GM23248 (cell line): ENCODE measurements around the gene TSPAN14.

ENCODE experiments used
- EZH2 ChIP-seq: fragments of 200-600 bp; sonication (generic); IDR thresholded peaks from 2 replicates; pipeline ENCODE4 v1.6.1; 2018; ENCODE audit warnings: antibody characterized with exemption, mild to moderate bottlenecking; ENCODE audit not compliant: insufficient read depth, poor library complexity, severe bottlenecking
- EZH2phosphoT487 ChIP-seq: fragments of 200-600 bp; sonication (generic); IDR thresholded peaks from 2 replicates; pipeline ENCODE4 v1.6.1; 2018; ENCODE audit warnings: antibody characterized with exemption, moderate library complexity, mild to moderate bottlenecking, low read depth; ENCODE audit not compliant: insufficient read depth

- TF ChIP-seq EZH2phosphoT487: no peak
- no peak for TF ChIP-seq EZH2
Observed at GRCh38 chr10:80581469-80581835, 127.3 kb downstream of the TSPAN14 start.
